Panc1 (cell line): ENCODE data around the gene AIFM3. TPM values are rescaled to one million over a fixed set of nuclear protein-coding genes. Genes with fewer than 3 reads are reported as not detected.

Source experiments
- ATAC-seq: fragments of 200-7000 bp; cut with Tn5 transposase; 2 replicates; pipeline ENCODE4 v1.9.1; 2020; ENCODE audit warnings: mild to moderate bottlenecking, moderate library complexity
- BruUV-seq: library from RNA; stranded (reverse); fragments of 400-500 nt; replicated peaks from 2 replicates; lab custom pipeline; 2021; lab: Mats Ljungman, UMichigan
- CTCF ChIA-PET: fragments of 300-600 bp; sonication (Branson Sonifier 250); formaldehyde crosslinking; loops from one replicate; lab custom pipeline; 2022; ENCODE audit warnings: antibody characterized with exemption; lab: Charles Lee
- POLR2A ChIA-PET: fragments of 300-600 bp; sonication (Branson Sonifier 250); formaldehyde crosslinking; loops from one replicate; lab custom pipeline; 2022; ENCODE audit warnings: antibody characterized with exemption; lab: Charles Lee
- DNase-seq: peaks from one replicate; pipeline ENCODE4 v3.0.0-alpha.2; 2010; ENCODE audit warnings: low read depth, low spot score
- H3K27ac ChIP-seq: 2 replicates; pipeline ENCODE4 v1.5.1; 2011; ENCODE audit warnings: mild to moderate bottlenecking, low read length, inconsistent platforms
- H3K27me3 ChIP-seq: fragments of 200-500 bp; sonication (Bioruptor generic); 2 replicates; pipeline ENCODE4 v1.6.0; 2014; ENCODE audit warnings: low read length, inconsistent platforms; ENCODE audit not compliant: control insufficient read depth, insufficient read depth
- H3K36me3 ChIP-seq: fragments of 200-500 bp; sonication (Bioruptor generic); 2 replicates; pipeline ENCODE4 v1.5.1; 2014; ENCODE audit warnings: inconsistent platforms, mild to moderate bottlenecking, low read length, moderate library complexity; ENCODE audit not compliant: control insufficient read depth, insufficient read depth
- H3K4me1 ChIP-seq: 2 replicates; pipeline ENCODE4 v1.5.1; 2011; ENCODE audit warnings: inconsistent platforms, mild to moderate bottlenecking, low read length, moderate library complexity; ENCODE audit not compliant: control insufficient read depth, insufficient read depth
- H3K4me3 ChIP-seq, 2 experiments: 2 replicates each; pipeline ENCODE4 v1.5.1; 2011 to 2012; ENCODE audit warnings: low read depth in 2 of 2, low read length in 2 of 2, mild to moderate bottlenecking in 2 of 2, inconsistent platforms in 1 of 2, moderate library complexity in 1 of 2
- H3K9me3 ChIP-seq: fragments of 200-500 bp; sonication (Bioruptor generic); 2 replicates; pipeline ENCODE4 v1.5.1; 2014; ENCODE audit warnings: low read depth, mild to moderate bottlenecking, inconsistent platforms, low read length, moderate library complexity; ENCODE audit not compliant: control insufficient read depth, insufficient read depth
- CTCF ChIP-seq: fragments of 450-650 bp; IDR thresholded peaks from 2 replicates; pipeline ENCODE4 v1.5.1; 2017; ENCODE audit warnings: mild to moderate bottlenecking
- POLR2AphosphoS5 ChIP-seq: IDR thresholded peaks from 2 replicates; pipeline ENCODE4 v1.6.1; 2012; ENCODE audit warnings: mild to moderate bottlenecking, low read depth, low read length, moderate library complexity
- REST ChIP-seq, 2 experiments: IDR thresholded peaks; 2 replicates each; pipeline ENCODE4 v1.6.1; 2011 to 2012; ENCODE audit warnings: low read depth in 2 of 2, control low read depth in 1 of 2, low read length in 1 of 2, mild to moderate bottlenecking in 1 of 2, moderate library complexity in 1 of 2; ENCODE audit not compliant: insufficient read depth in 1 of 2
- SIN3A ChIP-seq: IDR thresholded peaks from 2 replicates; pipeline ENCODE4 v1.6.1; 2012; ENCODE audit warnings: low read depth, mild to moderate bottlenecking, low read length, moderate library complexity, borderline replicate concordance; ENCODE audit not compliant: insufficient read depth
- TCF7L2 ChIP-seq: IDR thresholded peaks from 2 replicates; pipeline ENCODE4 v1.6.1; 2011; ENCODE audit warnings: mild to moderate bottlenecking, low read depth, low read length, inconsistent platforms
- in situ Hi-C: cut with HindIII; loops from 2 replicates; pipeline ENCODE4 v1.10.0; 2016; ENCODE audit warnings: low sequenced_read_pairs, low pct_unique_long_range_greater_than_20kb
- intact Hi-C: fragments of 100-400 bp; cut with micrococcal nuclease; formaldehyde crosslinking; loops from one replicate; pipeline ENCODE4 v1.10.0; 2022; ENCODE audit not compliant: unreplicated experiment
- total RNA-seq: library from RNA; stranded (reverse); gene quantifications from one replicate; pipeline ENCODE4 v1.2.1, GENCODE V29; 2021; ENCODE audit not compliant: unreplicated experiment

AIFM3 gene
- total RNA-seq, 1 experiment from 2014 or later, result 2.7 TPM

GRCh38 chr22:20965888-20966855, 883 bp upstream of the AIFM3 start:
- in situ Hi-C loops, result no loop called here

More at GRCh38 chr22:20965888-20966855, 883 bp upstream of the AIFM3 start:
- ChIA-PET CTCF (no interaction called here), POLR2A (no interaction called here)
- Histone ChIP-seq H3K4me1 (peaks cover 3% of the 10 kb centered on the region; the same call in 1 of the 2 replicates), H3K27me3 (no peaks in the 10 kb centered on the region), H3K36me3 (no peaks in the 10 kb centered on the region), H3K27ac (no peak overlapping the region), H3K4me3 (no peak overlapping the region), H3K9me3 (no peaks in the 10 kb centered on the region)
- no peak for ATAC-seq
- no TSS peak for BruUV-seq
- TF ChIP-seq REST (IDR thresholded peaks at IDR 0.05; ENCODE audit: insufficient read depth in 1 of 2, low read depth in 2 of 2, low read length in 1 of 2), result no peak
- no peak for TF ChIP-seq POLR2AphosphoS5
- TF ChIP-seq CTCF, result no peak
- no peak for TF ChIP-seq TCF7L2
- TF ChIP-seq SIN3A, result no peak
- intact Hi-C loops, result no loop called here
- DNase-seq, result no peak
